GM20431 (cell line): ENCODE results near the gene URB1.

Source experiments
- in situ Hi-C: fragments of 300-500 bp; cut with MseI, MboI; formaldehyde crosslinking; loops from one replicate; pipeline ENCODE4 v1.15.0; 2020; ENCODE audit warnings: low sequenced_read_pairs; ENCODE audit not compliant: unreplicated experiment

The URB1 gene

GRCh38 chr21:32307706-32308105 lies 85.1 kb downstream of the URB1 start:
- in situ Hi-C loops, result no loop called here

GRCh38 chr21:32306021-32306780 lies 86.6 kb downstream of the URB1 start:
- in situ Hi-C loops, result no loop called here

- in situ Hi-C loops, result no loop called here
Observed at GRCh38 chr21:32304998-32305397, 87.8 kb downstream of the URB1 start.

- in situ Hi-C loops, result no loop called here
Observed at GRCh38 chr21:32303385-32303784, 89.4 kb downstream of the URB1 start.

- in situ Hi-C loops, result no loop called here
Observed at GRCh38 chr21:32302560-32302959, 90.3 kb downstream of the URB1 start.

- in situ Hi-C loops, result no loop called here
Observed at GRCh38 chr21:32301596-32301995, 91.2 kb downstream of the URB1 start.

GRCh38 chr21:32300117-32300681 lies 92.6 kb downstream of the URB1 start:
- in situ Hi-C loops, result no loop called here

- in situ Hi-C loops, result no loop called here
Observed at GRCh38 chr21:32299695-32300094, 93.1 kb downstream of the URB1 start.

- in situ Hi-C loops, result no loop called here
Observed at GRCh38 chr21:32298658-32299081, 94.1 kb downstream of the URB1 start, which contains the start of gene MRAP. Gene MRAP (plus strand): TSS chr21:32298855. CDS start chr21:32298972, 117 bp downstream.

GRCh38 chr21:32298148-32298559 lies 94.7 kb downstream of the URB1 start:
- in situ Hi-C loops, result no loop called here

- in situ Hi-C loops, result no loop called here
Observed at GRCh38 chr21:32297449-32297848, 95.4 kb downstream of the URB1 start.

- in situ Hi-C loops, result no loop called here
Observed at GRCh38 chr21:32285476-32285875, 107.3 kb downstream of the URB1 start.

GRCh38 chr21:32282992-32283391 lies 109.8 kb downstream of the URB1 start:
- in situ Hi-C loops, result no loop called here

GRCh38 chr21:32281531-32281930 lies 111.3 kb downstream of the URB1 start:
- in situ Hi-C loops, result no loop called here

- in situ Hi-C loops, result no loop called here
Observed at GRCh38 chr21:32279377-32279680, 113.5 kb downstream of the URB1 start.

GRCh38 chr21:32278518-32279376 lies 114.1 kb downstream of the URB1 start, which contains the start of gene MIS18A:
Gene MIS18A (minus strand): TSS chr21:32279049. CDS start chr21:32279014, 35 bp downstream.
- in situ Hi-C loops, result no loop called here

- in situ Hi-C loops, result no loop called here
Observed at GRCh38 chr21:32278103-32278502, 114.7 kb downstream of the URB1 start.

GRCh38 chr21:32276671-32277070 lies 116.1 kb downstream of the URB1 start:
- in situ Hi-C loops, result no loop called here

GRCh38 chr21:32270748-32271147 lies 122.1 kb downstream of the URB1 start:
- in situ Hi-C loops, result loop anchor here (25.0 kb wide), 1 partner anchor 408 kb away; the partner anchor contains the start of gene HUNK

GRCh38 chr21:32265321-32265720 lies 127.5 kb downstream of the URB1 start:
- in situ Hi-C loops, result loop anchor here (25.0 kb wide), 1 partner anchor 403 kb away; the partner anchor contains the start of gene HUNK

GRCh38 chr21:32261929-32262328 lies 130.9 kb downstream of the URB1 start:
- in situ Hi-C loops, result loop anchor here (25.0 kb wide), 1 partner anchor 400 kb away; the partner anchor contains the start of gene HUNK
